ENCODE results near the gene KRTAP5-1.
"Not testable (repeated sequence)": the region's sequence is repeated elsewhere in the genome, so short reads cannot be mapped to it uniquely, and the experiment has no call there.

KRTAP5-1 gene

DNA sequence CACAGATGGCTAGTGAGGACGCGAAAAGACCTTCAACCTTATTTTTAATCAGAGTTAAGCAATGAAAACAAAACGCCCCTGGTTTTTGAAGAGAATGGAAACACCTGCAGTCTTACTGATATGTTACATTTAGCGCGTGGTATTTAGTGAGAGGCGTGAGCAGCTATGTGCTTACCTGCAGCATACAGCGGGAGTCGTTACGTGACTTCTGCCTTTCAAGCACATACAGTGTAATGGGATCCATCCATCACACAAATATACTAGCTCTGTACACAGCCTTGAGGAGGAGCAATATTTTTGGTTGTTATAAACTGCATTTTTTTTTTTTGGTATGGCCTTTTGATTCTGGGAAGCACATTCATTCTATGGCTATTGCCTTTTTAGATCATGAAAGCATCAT lies 7.5 kb upstream of the KRTAP5-1 start:
- TF ChIP-seq, protein P1, sequence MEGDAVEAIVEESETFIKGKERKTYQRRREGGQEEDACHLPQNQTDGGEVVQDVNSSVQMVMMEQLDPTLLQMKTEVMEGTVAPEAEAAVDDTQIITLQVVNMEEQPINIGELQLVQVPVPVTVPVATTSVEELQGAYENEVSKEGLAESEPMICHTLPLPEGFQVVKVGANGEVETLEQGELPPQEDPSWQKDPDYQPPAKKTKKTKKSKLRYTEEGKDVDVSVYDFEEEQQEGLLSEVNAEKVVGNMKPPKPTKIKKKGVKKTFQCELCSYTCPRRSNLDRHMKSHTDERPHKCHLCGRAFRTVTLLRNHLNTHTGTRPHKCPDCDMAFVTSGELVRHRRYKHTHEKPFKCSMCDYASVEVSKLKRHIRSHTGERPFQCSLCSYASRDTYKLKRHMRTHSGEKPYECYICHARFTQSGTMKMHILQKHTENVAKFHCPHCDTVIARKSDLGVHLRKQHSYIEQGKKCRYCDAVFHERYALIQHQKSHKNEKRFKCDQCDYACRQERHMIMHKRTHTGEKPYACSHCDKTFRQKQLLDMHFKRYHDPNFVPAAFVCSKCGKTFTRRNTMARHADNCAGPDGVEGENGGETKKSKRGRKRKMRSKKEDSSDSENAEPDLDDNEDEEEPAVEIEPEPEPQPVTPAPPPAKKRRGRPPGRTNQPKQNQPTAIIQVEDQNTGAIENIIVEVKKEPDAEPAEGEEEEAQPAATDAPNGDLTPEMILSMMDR (conservative IDR thresholded peaks at IDR 0.05; ENCODE audit: control insufficient read depth, insufficient read depth, low read depth, low read length), result no peak
- no peak overlapping the region for H3K4me3 ChIP-seq (ENCODE audit: control insufficient read depth, low read depth, low read length)
- DNase-seq (ENCODE audit: low read depth), result no peak

DNA sequence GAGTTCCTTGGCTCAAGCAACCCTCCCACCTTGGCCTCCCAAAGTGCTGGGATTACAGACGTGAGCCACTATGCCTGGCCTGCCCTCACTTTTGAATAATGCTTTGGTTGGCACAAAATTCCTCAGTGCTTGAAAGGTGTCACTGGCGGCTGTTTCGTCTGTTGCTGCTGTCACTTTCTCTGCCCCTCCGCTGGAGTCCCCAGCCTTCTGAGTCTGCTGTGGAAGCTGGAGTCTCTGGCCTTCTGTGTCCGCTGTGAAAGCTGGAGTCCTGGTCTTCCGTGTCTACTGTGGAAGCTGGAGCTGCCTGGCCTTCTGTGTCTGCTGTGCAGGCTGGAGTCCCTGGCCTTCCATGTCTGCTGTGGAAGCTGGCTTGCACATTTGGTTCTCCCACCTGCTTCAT lies 4.9 kb upstream of the KRTAP5-1 start:
- DNase-seq (ENCODE audit: low read depth), result no peak
- TF ChIP-seq, protein P1 (conservative IDR thresholded peaks at IDR 0.05; ENCODE audit: control insufficient read depth, insufficient read depth, low read depth, low read length), result no peak

DNA sequence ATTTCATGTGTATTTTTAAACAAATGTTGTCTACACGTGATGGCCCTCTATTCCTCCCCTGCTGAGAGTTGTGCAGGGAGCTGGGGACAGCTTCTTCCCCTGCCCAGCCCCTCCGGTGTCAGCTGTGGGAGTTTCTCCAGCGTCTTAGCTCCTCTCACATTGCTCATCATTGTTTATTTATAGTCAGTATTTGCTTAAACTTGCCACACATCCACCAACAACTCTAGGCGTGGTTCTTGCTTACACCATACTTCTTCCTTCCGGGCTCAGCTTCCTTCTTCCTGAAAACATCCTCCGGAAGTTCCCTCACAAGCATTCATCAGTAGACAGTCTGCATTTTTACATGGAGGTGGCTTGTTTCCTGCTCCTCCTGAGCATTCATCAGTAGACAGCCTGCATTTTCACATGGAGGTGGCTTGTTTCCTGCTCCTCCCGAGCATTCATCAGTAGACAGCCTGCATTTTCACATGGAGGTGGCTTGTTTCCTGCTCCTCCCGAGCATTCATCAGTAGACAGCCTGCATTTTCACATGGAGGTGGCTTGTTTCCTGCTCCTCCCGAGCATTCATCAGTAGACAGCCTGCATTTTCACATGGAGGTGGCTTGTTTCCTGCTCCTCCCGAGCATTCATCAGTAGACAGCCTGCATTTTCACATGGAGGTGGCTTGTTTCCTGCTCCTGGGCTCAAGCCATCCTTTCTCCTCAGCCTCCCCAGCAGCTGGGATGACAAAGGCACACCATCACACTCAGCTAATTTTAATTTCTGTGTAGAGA lies 4.3 kb upstream of the KRTAP5-1 start:
- H3K4me3 ChIP-seq (ENCODE audit: control insufficient read depth, low read depth, low read length); DNase-seq (ENCODE audit: low read depth): not testable (repeated sequence)

More for the DNA sequence above, 4.9 kb upstream of the KRTAP5-1 start:
- H3K4me3 ChIP-seq (ENCODE audit: control insufficient read depth, low read depth, low read length), result no peak overlapping the region

DNA sequence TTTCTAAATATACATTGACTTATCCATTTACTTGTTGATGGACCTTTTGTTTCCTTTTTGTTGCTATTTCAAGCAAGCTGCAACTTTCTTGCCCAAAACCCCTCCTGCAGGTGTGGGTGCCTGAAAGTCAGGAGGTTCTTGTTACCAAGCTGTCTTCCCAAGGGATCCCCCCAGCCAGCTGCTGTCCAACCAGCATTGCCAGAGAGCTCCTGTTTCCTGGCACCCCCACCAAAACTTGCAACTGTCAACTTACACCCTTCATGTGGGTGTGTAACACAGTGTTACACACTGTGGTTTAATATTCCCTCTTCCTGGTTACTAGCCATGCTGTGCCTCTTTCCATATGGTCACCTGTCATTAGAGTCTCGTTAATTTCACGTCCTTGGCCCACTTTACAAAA lies 1.6 kb upstream of the KRTAP5-1 start:
- no peak for DNase-seq (ENCODE audit: low read depth)
- no peak overlapping the region for H3K4me3 ChIP-seq (ENCODE audit: control insufficient read depth, low read depth, low read length)
- TF ChIP-seq, protein P1 (conservative IDR thresholded peaks at IDR 0.05; ENCODE audit: control insufficient read depth, insufficient read depth, low read depth, low read length), result no peak

DNA sequence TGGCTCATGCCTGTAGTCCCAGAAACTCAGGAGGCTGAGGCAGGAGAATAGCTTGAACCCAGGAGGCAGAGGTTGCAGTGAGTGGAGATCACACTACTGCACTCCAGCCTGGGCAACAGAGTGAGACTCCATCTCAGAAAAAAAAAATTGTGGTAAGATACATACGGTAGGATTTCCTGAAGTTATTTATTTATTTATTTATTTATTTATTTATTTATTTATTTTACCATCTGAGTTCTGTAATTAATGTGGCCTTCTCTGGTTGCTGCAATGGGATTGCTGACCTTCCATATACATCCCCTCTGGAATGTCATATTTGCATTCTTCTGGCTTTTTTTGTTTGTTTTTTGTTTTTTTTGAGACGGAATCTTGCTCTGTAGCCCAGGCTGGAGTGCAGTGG lies 2.2 kb downstream of the KRTAP5-1 start:
- DNase-seq (ENCODE audit: low read depth); H3K4me3 ChIP-seq (ENCODE audit: control insufficient read depth, low read depth, low read length): not testable (repeated sequence)

DNA sequence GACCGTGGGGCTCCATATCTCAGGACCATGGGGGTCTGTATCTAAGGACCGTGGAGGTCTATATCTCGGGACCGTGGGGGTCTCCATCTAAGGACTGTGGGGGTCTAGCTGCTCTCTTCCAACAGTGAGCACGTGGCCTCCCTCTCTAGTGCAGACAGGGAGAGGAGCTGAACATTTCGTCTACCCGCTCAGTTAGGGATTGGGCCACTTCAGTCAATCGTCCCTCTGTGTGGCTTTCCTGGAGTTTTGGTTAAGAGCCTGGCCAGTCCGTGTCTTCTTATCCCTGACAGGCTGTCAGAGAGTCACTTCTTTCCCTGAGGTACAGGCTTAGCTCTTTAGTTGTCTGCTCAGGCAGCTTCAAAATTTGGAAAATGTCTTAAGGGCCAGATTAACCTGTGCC lies 3.1 kb downstream of the KRTAP5-1 start:
- TF ChIP-seq, protein P1 (conservative IDR thresholded peaks at IDR 0.05; ENCODE audit: control insufficient read depth, insufficient read depth, low read depth, low read length), result no peak
- no peak for DNase-seq (ENCODE audit: low read depth)
- no peak overlapping the region for H3K4me3 ChIP-seq (ENCODE audit: control insufficient read depth, low read depth, low read length)

DNA sequence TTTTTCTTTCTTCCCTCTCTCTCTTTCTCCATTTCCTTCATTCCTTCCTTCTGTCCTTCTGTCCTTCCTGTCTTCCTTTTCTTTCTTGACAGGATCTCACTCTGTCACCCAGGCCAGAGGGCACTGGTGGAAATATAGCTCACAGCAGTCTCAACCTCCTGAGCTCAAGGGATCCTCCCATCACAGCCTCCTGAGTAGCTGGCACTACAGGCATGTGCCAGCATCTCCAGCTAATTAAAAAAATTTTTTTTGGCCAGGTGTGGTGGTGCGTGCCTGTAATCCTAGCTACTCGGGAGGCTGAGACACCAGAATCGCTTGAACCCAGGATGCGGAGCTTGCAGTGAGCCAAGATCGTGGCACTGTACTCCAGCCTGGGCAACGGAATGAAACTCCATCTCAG lies 8.3 kb downstream of the KRTAP5-1 start:
- no peak overlapping the region for H3K4me3 ChIP-seq (ENCODE audit: control insufficient read depth, low read depth, low read length)
- TF ChIP-seq, protein P1 (conservative IDR thresholded peaks at IDR 0.05; ENCODE audit: control insufficient read depth, insufficient read depth, low read depth, low read length), result no peak
- no peak for DNase-seq (ENCODE audit: low read depth)

DNA sequence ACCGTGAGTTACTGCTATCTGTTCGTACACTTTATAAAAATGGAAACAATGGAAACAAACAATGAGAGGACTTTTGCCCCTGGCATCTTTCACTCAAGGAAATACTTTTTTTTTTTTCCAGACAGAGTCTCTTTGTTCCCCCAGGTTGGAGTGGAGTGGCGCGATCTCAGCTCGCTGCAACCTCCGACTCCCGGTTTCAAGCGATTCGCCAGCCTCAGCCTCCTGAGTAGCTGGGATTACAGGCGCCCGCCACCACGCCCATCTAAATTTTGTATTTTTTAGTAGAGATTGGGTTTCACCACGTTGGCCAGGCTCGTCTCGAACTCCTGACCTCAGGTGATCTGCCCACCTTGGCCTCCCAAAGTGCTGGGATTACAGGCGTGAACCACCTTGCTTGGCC lies 9.3 kb downstream of the KRTAP5-1 start:
- H3K4me3 ChIP-seq (ENCODE audit: control insufficient read depth, low read depth, low read length); DNase-seq (ENCODE audit: low read depth): not testable (repeated sequence)

Measured in fibroblast of mammary gland (primary cell).